ENCODE data around the gene LUC7L2. TPM values are rescaled to one million over a fixed set of nuclear protein-coding genes. Genes with fewer than 3 reads are reported as not detected.

LUC7L2 gene
- total and polyA plus RNA-seq, 10 donors, result 34.0 to 105 (median 77.7) TPM

DNA sequence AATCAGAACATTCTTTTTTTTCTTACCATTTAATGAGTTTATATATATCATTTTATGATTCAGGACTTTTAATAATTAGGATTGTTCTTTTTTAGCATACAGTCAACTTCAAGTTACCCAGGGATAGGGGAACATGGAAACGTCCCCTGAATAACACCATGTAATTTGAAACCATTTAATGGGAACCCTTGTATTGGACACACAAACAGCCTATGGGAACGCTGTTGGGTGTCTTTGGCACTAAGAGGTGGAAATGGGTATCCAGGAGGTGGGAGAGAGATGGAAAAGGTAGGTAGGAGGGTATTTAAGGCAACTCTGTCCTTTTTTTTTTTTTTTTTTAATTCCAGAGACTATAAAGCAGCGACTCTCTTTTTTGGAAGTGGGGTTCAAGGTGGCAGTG, 2.6 kb downstream of the LUC7L2 start:
- H3K27ac ChIP-seq, result peak overlapping the region in 1 of 8 donors; percentile 3
- no peak overlapping the region for H3K4me3 ChIP-seq
- TF ChIP-seq, protein P1, sequence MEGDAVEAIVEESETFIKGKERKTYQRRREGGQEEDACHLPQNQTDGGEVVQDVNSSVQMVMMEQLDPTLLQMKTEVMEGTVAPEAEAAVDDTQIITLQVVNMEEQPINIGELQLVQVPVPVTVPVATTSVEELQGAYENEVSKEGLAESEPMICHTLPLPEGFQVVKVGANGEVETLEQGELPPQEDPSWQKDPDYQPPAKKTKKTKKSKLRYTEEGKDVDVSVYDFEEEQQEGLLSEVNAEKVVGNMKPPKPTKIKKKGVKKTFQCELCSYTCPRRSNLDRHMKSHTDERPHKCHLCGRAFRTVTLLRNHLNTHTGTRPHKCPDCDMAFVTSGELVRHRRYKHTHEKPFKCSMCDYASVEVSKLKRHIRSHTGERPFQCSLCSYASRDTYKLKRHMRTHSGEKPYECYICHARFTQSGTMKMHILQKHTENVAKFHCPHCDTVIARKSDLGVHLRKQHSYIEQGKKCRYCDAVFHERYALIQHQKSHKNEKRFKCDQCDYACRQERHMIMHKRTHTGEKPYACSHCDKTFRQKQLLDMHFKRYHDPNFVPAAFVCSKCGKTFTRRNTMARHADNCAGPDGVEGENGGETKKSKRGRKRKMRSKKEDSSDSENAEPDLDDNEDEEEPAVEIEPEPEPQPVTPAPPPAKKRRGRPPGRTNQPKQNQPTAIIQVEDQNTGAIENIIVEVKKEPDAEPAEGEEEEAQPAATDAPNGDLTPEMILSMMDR (IDR thresholded peaks at IDR 0.05 in 8 of 11, conservative IDR thresholded peaks at IDR 0.05 in 3 of 11), result no peak
- no peak for TF ChIP-seq POLR2AphosphoS5 (IDR thresholded peaks at IDR 0.05)
- no peak for TF ChIP-seq POLR2A (IDR thresholded peaks at IDR 0.05)
- 53 to 68% (median 58%) methylated on average over 3 of the region's 3 CpGs for WGBS, 5 donors
- peaks cover 21 to 79% (median 58%) of the 10 kb centered on the region in 6 donors for H3K4me1 ChIP-seq
- H3K36me3 ChIP-seq, result peaks cover 0 to 46% (median 2%) of the 10 kb centered on the region in 6 donors
- no peaks in the 10 kb centered on the region for H3K9me3 ChIP-seq
- DNase-seq, result no peak
- no peaks in the 10 kb centered on the region for H3K27me3 ChIP-seq (replicated peaks in 1 of 7)
- intact Hi-C loops (cut with DNase I; ENCODE audit: low total_unique reads), result no loop called here

DNA sequence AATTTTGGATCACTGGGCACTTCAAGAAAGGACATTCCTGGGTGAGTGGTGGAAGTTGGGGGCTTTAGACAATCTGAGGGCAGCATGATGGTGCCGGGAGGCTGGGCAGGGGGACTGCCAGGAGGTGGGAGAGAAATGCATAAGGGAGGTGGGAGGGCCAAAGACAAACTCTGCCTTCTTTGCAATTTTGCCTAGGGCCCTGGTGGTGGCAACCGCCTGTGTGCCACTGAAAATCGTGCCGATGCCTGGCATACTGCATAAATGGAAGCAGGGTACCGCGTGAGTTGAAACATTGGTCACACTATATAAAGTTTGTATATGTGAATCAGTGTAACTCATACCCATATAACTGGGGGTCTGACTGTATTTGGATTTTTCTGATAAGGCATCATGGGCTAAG, 3.3 kb downstream of the LUC7L2 start:
- intact Hi-C loops (cut with DNase I; ENCODE audit: low total_unique reads), result no loop called here

DNA sequence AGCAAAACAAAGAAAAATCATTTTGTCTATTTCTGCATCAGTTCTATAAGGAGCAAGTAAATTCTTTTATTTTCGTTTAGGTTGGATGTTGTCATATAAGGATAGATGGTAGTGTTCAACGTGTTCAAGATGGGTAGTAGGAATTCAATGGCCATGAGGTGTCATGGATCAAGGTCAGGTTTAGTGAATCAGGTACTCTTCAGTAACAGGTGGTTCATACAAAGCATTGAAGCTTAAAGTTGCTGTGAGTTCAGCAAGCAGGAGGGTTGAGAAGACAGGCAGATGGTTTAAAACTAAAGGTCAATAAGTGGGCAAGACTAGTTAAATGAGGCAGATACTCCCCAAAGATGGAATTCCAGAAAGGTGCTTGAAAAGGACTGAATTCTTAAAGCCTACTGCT, 5.6 kb downstream of the LUC7L2 start:
- 73 to 90% (median 82%) methylated on average over 2 of the region's 2 CpGs for WGBS, 5 donors
- Histone ChIP-seq H3K4me1 (peaks cover 22 to 98% (median 67%) of the 10 kb centered on the region in 6 donors), H3K27me3 (replicated peaks in 1 of 7) (no peaks in the 10 kb centered on the region), H3K9me3 (no peaks in the 10 kb centered on the region), H3K4me3 (no peak overlapping the region), H3K36me3 (peaks cover 0 to 58% (median 2%) of the 10 kb centered on the region in 6 donors), H3K27ac (no peak overlapping the region)
- DNase-seq, result no peak
- TF ChIP-seq POLR2AphosphoS5 (IDR thresholded peaks at IDR 0.05), result no peak
- TF ChIP-seq, protein P1 (IDR thresholded peaks at IDR 0.05 in 8 of 11, conservative IDR thresholded peaks at IDR 0.05 in 3 of 11), result no peak
- no peak for TF ChIP-seq POLR2A (IDR thresholded peaks at IDR 0.05)
- intact Hi-C loops (cut with DNase I; ENCODE audit: low total_unique reads), result no loop called here

More for the DNA sequence above, 3.3 kb downstream of the LUC7L2 start:
- TF ChIP-seq POLR2AphosphoS5 (IDR thresholded peaks at IDR 0.05) (no peak), POLR2A (IDR thresholded peaks at IDR 0.05) (no peak)
- TF ChIP-seq, protein P1 (IDR thresholded peaks at IDR 0.05 in 8 of 11, conservative IDR thresholded peaks at IDR 0.05 in 3 of 11), result no peak
- peak overlapping the region in 1 of 8 donors; percentile 3 for H3K27ac ChIP-seq
- H3K4me1 ChIP-seq, result peaks cover 21 to 83% (median 59%) of the 10 kb centered on the region in 6 donors
- DNase-seq, result peak; percentile 69
- no peaks in the 10 kb centered on the region for H3K27me3 ChIP-seq (replicated peaks in 1 of 7)
- no peak overlapping the region for H3K4me3 ChIP-seq
- 89 to 97% (median 90%) methylated on average over 6 of the region's 6 CpGs for WGBS, 5 donors
- H3K9me3 ChIP-seq, result no peaks in the 10 kb centered on the region
- peaks cover 0 to 52% (median 2%) of the 10 kb centered on the region in 6 donors for H3K36me3 ChIP-seq

GRCh38 chr7:139366400-139366799, 6.7 kb downstream of the LUC7L2 start:
- intact Hi-C loops (cut with DNase I; ENCODE audit: low total_unique reads), result no loop called here
- H3K4me1 ChIP-seq, result peaks cover 24 to 100% (median 70%) of the 10 kb centered on the region in 6 donors
- H3K27ac ChIP-seq, result no peak overlapping the region
- H3K4me3 ChIP-seq, result no peak overlapping the region
- no peaks in the 10 kb centered on the region for H3K27me3 ChIP-seq (replicated peaks in 1 of 7)
- DNase-seq, result no peak
- TF ChIP-seq POLR2A (IDR thresholded peaks at IDR 0.05), result no peak
- TF ChIP-seq, protein P1 (IDR thresholded peaks at IDR 0.05 in 8 of 11, conservative IDR thresholded peaks at IDR 0.05 in 3 of 11), result no peak
- TF ChIP-seq POLR2AphosphoS5 (IDR thresholded peaks at IDR 0.05), result no peak
- WGBS, 5 donors, result 92 to 97% (median 94%) methylated on average over 6 of the region's 6 CpGs
- no peaks in the 10 kb centered on the region for H3K9me3 ChIP-seq
- H3K36me3 ChIP-seq, result peaks cover 0 to 60% (median 2%) of the 10 kb centered on the region in 6 donors
